BJ (cell line): Measurements from ENCODE around the gene TEX29. TPM values are rescaled to one million over a fixed set of nuclear protein-coding genes. Genes with fewer than 3 reads are reported as not detected.

Source experiments
- CTCF ChIA-PET: fragments of 350-600 bp; formaldehyde crosslinking; extraction: SDS; loops from one replicate; lab custom pipeline; 2021; ENCODE audit warnings: antibody characterized with exemption, inconsistent platforms; lab: Yijun Ruan, JAX
- POLR2A ChIA-PET: fragments of 300-600 bp; sonication (Branson Sonifier 250); formaldehyde crosslinking; extraction: SDS; loops from one replicate; lab custom pipeline; 2021; ENCODE audit warnings: antibody characterized with exemption; lab: Charles Lee
- DNase-seq: peaks from one replicate; pipeline ENCODE4 v3.0.0-alpha.2; 2011; ENCODE audit warnings: low read depth
- H3K27me3 ChIP-seq: 2 replicates; pipeline ENCODE4 v1.6.0; 2011; ENCODE audit warnings: low read length; ENCODE audit not compliant: control insufficient read depth, insufficient read depth
- H3K36me3 ChIP-seq: 2 replicates; pipeline ENCODE4 v1.5.1; 2011; ENCODE audit warnings: low read length; ENCODE audit not compliant: control insufficient read depth, insufficient read depth
- H3K4me3 ChIP-seq: 2 replicates; pipeline ENCODE4 v1.5.1; 2011; ENCODE audit warnings: low read depth, mild to moderate bottlenecking, control low read depth, low read length
- CTCF ChIP-seq: IDR thresholded peaks from 2 replicates; pipeline ENCODE4 v1.5.1; 2011; ENCODE audit warnings: low read depth, mild to moderate bottlenecking, control low read depth, inconsistent platforms, low read length, moderate library complexity; ENCODE audit not compliant: insufficient read depth
- polyA plus RNA-seq: library from polyadenylated mRNA; depleted of rRNA; stranded (reverse); fragments of >200 nt; gene quantifications from 2 replicates; pipeline ENCODE4 v1.2.3, GENCODE V29; 2011

Gene TEX29
- polyA plus RNA-seq, 1 experiment, result 0.17 TPM

- Histone ChIP-seq H3K27me3 (no peaks in the 10 kb centered on the region; the same call in 1 of the 2 replicates), H3K36me3 (no peaks in the 10 kb centered on the region), H3K4me3 (no peak overlapping the region)
- DNase-seq, result no peak
- ChIA-PET CTCF (no interaction called here), POLR2A (no interaction called here)
- TF ChIP-seq CTCF, result no peak
Observed at GRCh38 chr13:111325146-111325890, 4.9 kb downstream of the TEX29 start.

GRCh38 chr13:111325941-111326620 lies 5.6 kb downstream of the TEX29 start:
- POLR2A ChIA-PET, result no interaction called here
- TF ChIP-seq CTCF, result no peak
- CTCF ChIA-PET, result no interaction called here

GRCh38 chr13:111326621-111326965 lies 6.2 kb downstream of the TEX29 start:
- ChIA-PET POLR2A (no interaction called here), CTCF (no interaction called here)
- DNase-seq, result no peak
- TF ChIP-seq CTCF, result no peak
- Histone ChIP-seq H3K27me3 (no peaks in the 10 kb centered on the region; the same call in 1 of the 2 replicates), H3K4me3 (no peak overlapping the region), H3K36me3 (no peaks in the 10 kb centered on the region)

More at GRCh38 chr13:111325941-111326620, 5.6 kb downstream of the TEX29 start:
- DNase-seq, result no peak
- Histone ChIP-seq H3K27me3 (no peaks in the 10 kb centered on the region; the same call in 1 of the 2 replicates), H3K36me3 (no peaks in the 10 kb centered on the region), H3K4me3 (no peak overlapping the region)

GRCh38 chr13:111326981-111327642 lies 6.7 kb downstream of the TEX29 start:
- POLR2A ChIA-PET, result no interaction called here
- no peak for DNase-seq
- no peaks in the 10 kb centered on the region for H3K36me3 ChIP-seq
- no peak for TF ChIP-seq CTCF
- H3K4me3 ChIP-seq, result no peak overlapping the region
- CTCF ChIA-PET, result no interaction called here
- no peaks in the 10 kb centered on the region; the same call in 1 of the 2 replicates for H3K27me3 ChIP-seq
